Activated naive CD4-positive, alpha-beta T cell treated with anti-CD3 and anti-CD28 coated beads, Interleukin-2, amount 50 U/mL, for 16 hours (primary cell): ENCODE data around the gene ANK3.

Experiments
- DNase-seq: peaks from one replicate; pipeline ENCODE4 v3.0.0-alpha.2; 2020

ANK3 gene

DNA sequence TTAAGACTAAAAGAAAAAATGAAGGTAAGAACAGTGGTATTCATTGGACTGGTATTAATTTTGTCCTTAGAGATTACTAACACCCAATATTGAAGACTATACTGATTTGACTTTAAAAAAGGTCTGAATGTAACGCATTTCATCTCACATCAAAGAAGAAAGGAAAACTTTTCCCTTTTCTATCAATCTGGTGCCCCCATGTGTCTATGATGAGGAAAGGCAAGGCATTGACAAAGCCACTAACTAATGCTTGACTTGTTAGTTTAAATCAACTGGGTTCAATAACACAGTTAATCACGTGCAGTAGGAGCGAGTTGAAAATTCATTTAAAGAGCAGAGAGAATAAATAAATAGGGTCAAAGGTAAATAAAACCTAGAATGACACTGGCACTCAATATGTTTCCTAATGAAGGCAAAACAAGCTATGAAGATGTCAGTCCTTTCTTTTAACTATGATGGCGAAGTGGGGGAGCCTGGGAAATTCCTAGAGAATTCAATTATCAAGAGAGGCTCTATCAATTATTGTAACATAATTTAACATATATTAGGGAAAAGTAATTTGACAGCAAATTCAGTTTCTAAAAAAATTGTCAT is 180.9 kb downstream of the ANK3 start:
- no peak for DNase-seq

- no peak for DNase-seq
Observed at GRCh38 chr10:60207894-60208293, 181.8 kb downstream of the ANK3 start.

GRCh38 chr10:60206735-60207134 is 182.9 kb downstream of the ANK3 start:
- DNase-seq: no peak

GRCh38 chr10:60205741-60206140 is 183.9 kb downstream of the ANK3 start:
- no peak for DNase-seq

DNA sequence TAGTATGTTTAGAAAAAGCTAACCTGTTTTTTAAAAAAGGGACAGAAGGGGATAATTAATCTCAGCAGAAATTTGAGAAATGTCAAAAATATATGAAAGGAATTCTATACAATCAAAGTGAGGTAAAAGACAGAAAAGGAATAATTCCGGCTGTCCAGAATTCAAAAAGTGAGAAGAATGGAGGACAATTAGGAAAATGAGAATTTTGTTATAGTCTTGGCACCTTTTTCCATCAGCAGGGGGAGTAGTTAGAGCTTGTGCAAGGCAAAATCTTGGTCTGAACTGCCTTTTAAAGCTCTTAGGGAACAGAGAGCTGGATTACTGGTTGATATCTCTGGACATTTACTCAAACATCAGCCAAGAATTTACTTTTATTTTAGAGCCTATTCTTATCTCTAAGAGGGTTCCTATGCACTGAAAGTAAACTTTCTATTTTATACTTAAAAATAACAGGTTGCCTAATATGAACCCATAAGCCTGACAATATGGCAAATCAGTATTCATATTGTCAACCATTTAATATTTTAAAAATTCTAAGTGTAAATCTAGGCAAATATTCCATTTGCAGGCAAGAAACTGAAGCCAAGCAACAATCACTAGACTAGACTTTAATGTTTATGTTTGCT is 185.6 kb downstream of the ANK3 start:
- DNase-seq: no peak

DNA sequence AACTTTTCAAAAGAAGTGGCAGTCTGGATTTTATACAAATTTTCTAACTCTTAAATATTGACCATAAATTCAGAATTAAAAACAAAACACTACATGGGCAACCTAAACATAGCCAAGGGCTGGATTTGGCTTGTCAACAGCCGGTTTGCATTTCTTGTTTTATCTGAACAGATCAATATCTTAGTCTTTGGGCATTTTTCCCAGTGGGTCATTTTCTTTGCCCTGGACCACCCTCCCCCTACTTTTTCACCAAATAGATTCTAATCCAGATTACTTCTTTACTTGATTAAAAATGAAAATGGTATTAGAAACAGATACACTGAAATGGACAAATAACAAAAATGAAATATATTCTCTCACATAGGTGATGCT is 189.0 kb downstream of the ANK3 start:
- DNase-seq: no peak

DNA sequence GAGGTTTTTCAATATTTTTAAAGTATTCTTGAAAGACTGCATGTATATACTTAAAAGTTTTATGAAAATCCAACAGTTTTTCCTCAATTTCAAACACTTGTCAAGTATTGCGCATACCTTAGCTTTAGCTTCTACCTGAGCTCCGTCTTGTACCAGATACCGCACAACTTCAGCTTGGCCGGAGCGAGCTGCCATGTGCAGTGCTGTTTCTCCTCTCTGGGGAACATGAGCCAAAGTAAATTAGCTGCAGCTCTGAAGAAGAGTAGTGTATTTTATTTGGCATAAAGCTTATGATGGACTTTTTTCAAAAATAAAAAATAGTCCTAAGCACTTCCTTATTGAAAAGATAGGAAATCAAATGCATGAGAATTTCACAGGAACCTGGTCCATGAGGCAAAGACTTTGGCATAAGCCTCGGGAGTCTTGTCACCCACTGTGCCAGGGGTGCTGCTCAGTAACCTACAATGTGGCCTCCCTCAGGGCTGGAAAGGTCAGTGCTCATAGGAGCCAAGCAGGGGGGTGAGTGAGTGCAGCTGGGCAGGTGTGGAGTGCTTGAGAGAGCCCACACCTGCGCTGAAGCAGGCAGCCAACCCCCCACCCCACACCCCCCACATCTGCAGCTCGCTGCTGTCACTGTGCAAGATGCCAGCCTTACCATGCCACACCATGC is 189.5 kb downstream of the ANK3 start:
- DNase-seq: no peak

GRCh38 chr10:60197206-60197605 is 192.5 kb downstream of the ANK3 start:
- DNase-seq: no peak

GRCh38 chr10:60194421-60194820 is 195.3 kb downstream of the ANK3 start:
- no peak for DNase-seq

DNA sequence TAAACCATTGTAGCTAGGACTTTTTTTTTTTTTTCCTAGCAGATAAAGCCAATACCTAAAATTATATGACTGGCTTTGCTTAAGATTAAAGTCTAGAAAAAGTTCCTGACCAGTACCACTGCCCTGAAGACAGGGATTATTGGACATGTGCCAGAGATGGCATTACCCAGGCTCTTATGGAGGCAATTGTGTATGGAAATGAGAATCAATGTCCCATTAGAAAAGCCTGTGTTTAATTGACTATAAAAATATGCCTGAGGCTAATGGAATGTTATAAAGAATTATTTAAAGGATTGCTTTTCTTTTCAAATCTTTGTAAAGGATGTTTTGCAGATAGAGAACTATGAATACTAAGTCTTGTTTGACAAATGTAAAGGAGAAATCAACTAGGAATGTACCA is 196.7 kb downstream of the ANK3 start:
- DNase-seq: no peak

DNA sequence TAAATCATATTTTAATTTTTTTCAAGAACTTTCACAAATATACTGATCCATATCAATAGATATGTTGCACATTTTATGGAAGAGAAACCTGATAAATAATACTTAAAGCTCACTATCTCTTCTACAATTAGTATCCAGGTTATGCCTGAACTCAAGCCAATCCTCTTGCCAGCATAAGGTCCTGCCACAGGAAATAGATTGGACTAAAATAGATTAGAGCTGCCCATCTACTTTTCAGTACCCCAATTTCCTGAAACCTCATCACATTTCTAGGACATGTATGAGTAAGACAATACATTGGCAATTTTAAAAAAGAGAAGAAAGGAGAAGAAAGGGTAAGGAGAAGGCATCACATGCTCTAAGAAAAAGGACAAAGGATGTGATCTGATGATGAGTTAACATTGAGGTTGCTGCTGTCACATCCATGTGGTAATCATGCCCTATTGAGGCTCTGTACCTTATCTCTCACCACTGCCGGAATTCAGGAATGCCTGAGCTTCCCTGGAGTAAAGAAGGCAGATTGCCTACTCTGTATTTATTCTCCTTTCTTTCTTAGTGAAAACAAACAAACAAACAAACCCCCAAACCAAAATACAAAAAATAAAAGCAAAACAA is 199.7 kb downstream of the ANK3 start:
- no peak for DNase-seq

- DNase-seq: no peak
Observed at GRCh38 chr10:60188548-60188947, 201.1 kb downstream of the ANK3 start.

GRCh38 chr10:60187691-60188090 is 202.0 kb downstream of the ANK3 start:
- no peak for DNase-seq

DNA sequence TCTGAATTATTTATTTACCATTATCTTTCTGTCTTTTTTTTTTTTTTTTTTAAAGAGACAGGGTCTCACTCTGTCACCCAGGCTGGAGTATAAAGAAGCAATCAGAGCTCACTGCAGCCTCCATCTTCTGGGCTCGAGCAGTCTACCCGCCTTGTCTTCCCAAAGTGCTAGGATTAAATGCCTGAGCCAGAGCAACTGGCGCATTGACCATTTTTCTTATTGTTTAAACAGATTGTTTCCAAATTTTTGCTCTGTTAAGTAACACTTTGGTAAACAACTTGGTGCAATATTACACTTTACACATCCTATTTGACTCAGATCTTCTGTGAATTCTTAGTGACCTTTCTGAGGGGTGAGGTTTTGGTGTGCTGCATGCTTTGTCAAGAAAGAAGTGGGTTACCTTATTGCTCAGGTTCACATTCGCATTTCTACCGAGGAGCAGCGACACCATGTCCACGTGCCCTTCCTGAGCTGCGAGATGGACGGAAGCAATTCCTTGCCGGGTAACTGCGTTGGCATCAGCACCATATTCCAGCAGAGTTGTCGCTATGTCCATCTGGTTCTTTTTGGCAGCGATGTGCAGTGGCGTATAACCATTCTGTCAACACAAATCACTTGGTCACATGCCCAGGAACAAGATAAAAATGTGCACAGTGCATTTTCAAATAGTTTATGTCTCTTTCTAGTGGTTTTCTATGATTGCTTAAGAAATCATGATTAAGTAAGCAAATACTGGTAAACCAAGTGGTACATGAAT is 203.2 kb downstream of the ANK3 start:
- no peak for DNase-seq

- DNase-seq: no peak
Observed at GRCh38 chr10:60185421-60185820, 204.3 kb downstream of the ANK3 start.

GRCh38 chr10:60182691-60183090 is 207.0 kb downstream of the ANK3 start:
- no peak for DNase-seq

- no peak for DNase-seq
Observed at GRCh38 chr10:60176925-60177324, 212.8 kb downstream of the ANK3 start.

GRCh38 chr10:60175441-60175971 is 214.2 kb downstream of the ANK3 start:
- no peak for DNase-seq

DNA sequence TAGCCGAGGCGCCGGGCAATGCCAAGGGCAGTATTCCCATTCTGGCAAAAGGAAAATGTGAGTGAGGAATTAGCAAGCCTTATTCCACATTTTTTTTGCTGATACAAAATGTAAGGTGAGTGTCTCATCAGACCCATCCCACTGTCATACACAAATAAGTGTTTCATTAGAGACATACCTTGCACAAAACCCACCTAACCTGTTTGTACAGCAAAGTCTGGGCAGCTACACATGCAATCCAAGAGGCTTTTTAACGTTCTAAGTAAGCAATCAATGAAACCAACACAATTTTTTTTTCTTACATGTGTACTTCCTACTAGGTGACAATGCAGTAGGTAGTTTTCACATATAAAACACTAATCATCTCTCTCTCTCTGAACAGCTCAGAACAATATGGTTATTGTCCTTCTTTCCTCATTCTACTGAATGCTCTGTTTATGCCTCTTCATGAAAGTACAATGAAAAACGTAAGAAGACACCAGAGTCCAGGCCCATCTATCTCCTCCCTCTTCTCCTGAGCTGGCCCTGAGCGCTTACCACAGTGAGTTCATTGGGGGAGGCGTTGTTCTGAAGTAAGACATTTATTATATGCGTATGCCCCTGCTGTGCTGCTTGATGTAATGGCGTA is 217.2 kb downstream of the ANK3 start:
- DNase-seq: no peak

GRCh38 chr10:60171436-60172013 is 218.2 kb downstream of the ANK3 start:
- no peak for DNase-seq

DNA sequence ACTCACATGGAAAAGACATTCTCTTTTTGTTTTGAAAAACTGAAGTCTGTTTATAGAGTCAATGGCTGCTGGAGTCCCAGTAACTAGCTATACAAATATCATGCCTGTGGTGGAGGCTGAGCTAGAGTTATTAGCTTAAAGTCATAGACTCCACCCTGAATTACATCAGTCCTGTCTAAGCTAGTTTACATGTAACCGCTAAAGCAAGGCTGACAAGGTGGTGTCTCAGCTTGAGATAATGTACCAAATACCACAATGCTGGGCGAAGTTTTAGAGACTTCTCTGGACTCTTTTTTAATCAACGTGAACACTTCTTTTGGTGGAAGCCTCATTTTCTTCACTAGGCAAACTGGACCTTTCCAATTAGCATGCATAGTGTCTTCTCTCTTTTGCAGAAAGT is 219.4 kb downstream of the ANK3 start:
- DNase-seq: no peak

GRCh38 chr10:60169111-60169510 is 220.6 kb downstream of the ANK3 start:
- no peak for DNase-seq
